Right forelimb (tissue), 1 donor: ENCODE measurements around the gene COX5A.
"Not testable (repeated sequence)": the region's sequence is repeated elsewhere in the genome, so short reads cannot be mapped to it uniquely, and the experiment has no call there.

Experiments
- DNase-seq: peaks from one replicate; pipeline ENCODE4 v3.0.0-alpha.2; 2018

The COX5A gene

GRCh38 chr15:74955017-74955416 is 17.1 kb upstream of the COX5A start:
- no peak for DNase-seq

GRCh38 chr15:74954515-74954914 is 16.6 kb upstream of the COX5A start:
- DNase-seq = no peak

GRCh38 chr15:74951006-74951405 is 13.1 kb upstream of the COX5A start:
- no peak for DNase-seq

GRCh38 chr15:74950078-74950908 is 12.4 kb upstream of the COX5A start:
- peak; percentile 83 for DNase-seq

- no peak for DNase-seq
Observed at GRCh38 chr15:74937272-74937589, 642 bp downstream of the COX5A start.

GRCh38 chr15:74935193-74935592 is 2.7 kb downstream of the COX5A start:
- DNase-seq = not testable (repeated sequence)

- DNase-seq = no peak
Observed at GRCh38 chr15:74933573-74933972, 4.3 kb downstream of the COX5A start.

GRCh38 chr15:74928771-74929198 is 9.1 kb downstream of the COX5A start:
- DNase-seq = no peak

- no peak for DNase-seq
Observed at GRCh38 chr15:74924525-74924924, 13.3 kb downstream of the COX5A start.

- no peak for DNase-seq
Observed at GRCh38 chr15:74920456-74920855, 17.4 kb downstream of the COX5A start.

GRCh38 chr15:74917676-74918075 is 20.2 kb downstream of the COX5A start:
- no peak for DNase-seq

- DNase-seq = not testable (repeated sequence)
Observed at GRCh38 chr15:74913799-74914198, 24.1 kb downstream of the COX5A start.

GRCh38 chr15:74913041-74913440 is 24.8 kb downstream of the COX5A start:
- DNase-seq = no peak

- DNase-seq = no peak
Observed at GRCh38 chr15:74908635-74909034, 29.2 kb downstream of the COX5A start.

GRCh38 chr15:74907163-74907870 is 30.6 kb downstream of the COX5A start:
- no peak for DNase-seq

GRCh38 chr15:74906450-74907162 is 31.3 kb downstream of the COX5A start, which contains the start of gene FAM219B:
FAM219B (minus strand) TSS chr15:74906851; CDS start chr15:74906800, 51 bp downstream.
- peak; percentile 91 for DNase-seq

GRCh38 chr15:74906067-74906449 is 31.8 kb downstream of the COX5A start:
- no peak for DNase-seq

- no peak for DNase-seq
Observed at GRCh38 chr15:74904190-74904805, 33.6 kb downstream of the COX5A start.

GRCh38 chr15:74903676-74904075 is 34.2 kb downstream of the COX5A start:
- DNase-seq = no peak

GRCh38 chr15:74902295-74903075 is 35.4 kb downstream of the COX5A start:
- DNase-seq = no peak

GRCh38 chr15:74901612-74902063 is 36.2 kb downstream of the COX5A start:
- peak; percentile 63 for DNase-seq

- DNase-seq = no peak
Observed at GRCh38 chr15:74897300-74897701, 40.6 kb downstream of the COX5A start.
